Ovary (tissue), 9 donors: ENCODE measurements around the gene ANXA11. TPM values are rescaled to one million over a fixed set of nuclear protein-coding genes. Genes with fewer than 3 reads are reported as not detected.

Experiments used
- DNase-seq, 5 donors: peaks; one replicate each; pipeline ENCODE4 v3.0.0-alpha.2; 2019 to 2020
- H3K27ac ChIP-seq, 2 donors: fragments of 200-600 bp; one replicate each; pipeline versions ENCODE4 v1.5.1 to v1.8.0; 2019 to 2022
- H3K27me3 ChIP-seq: fragments of 200-600 bp; one replicate; pipeline ENCODE4 v1.8.0; 2022
- H3K36me3 ChIP-seq: fragments of 200-600 bp; sonication (generic); one replicate; pipeline ENCODE4 v1.5.1; 2019
- H3K4me1 ChIP-seq: one replicate; pipeline ENCODE4 v1.8.1; 2013; ENCODE audit warnings: mild to moderate bottlenecking, moderate library complexity; ENCODE audit not compliant: insufficient read depth
- H3K4me3 ChIP-seq: fragments of 200-600 bp; sonication (generic); one replicate; pipeline ENCODE4 v1.5.1; 2017
- H3K9me3 ChIP-seq, 2 donors: fragments of 200-600 bp in 1 of 2; sonication (generic) in 1 of 2; one replicate each; pipeline versions ENCODE4 v1.5.1 to v1.8.1; 2013 to 2019; ENCODE audit warnings: mild to moderate bottlenecking in 1 of 2, moderate library complexity in 1 of 2
- CTCF ChIP-seq, 3 donors: fragments of 450-650 bp in 2 of 3; fragments of 200-600 bp in 1 of 3; IDR thresholded peaks; one replicate each; pipeline versions ENCODE4 v1.5.1 to v1.8.0; 2016 to 2022; ENCODE audit warnings: antibody characterized with exemption in 3 of 3, mild to moderate bottlenecking in 1 of 3
- EP300 ChIP-seq: sonication (generic); formaldehyde crosslinking; IDR thresholded peaks from one replicate; pipeline ENCODE4 v1.6.1; 2017; ENCODE audit warnings: antibody characterized with exemption
- POLR2A ChIP-seq: fragments of 450-650 bp; IDR thresholded peaks from one replicate; pipeline ENCODE4 v1.6.1; 2017; ENCODE audit warnings: antibody characterized with exemption, mild to moderate bottlenecking, moderate library complexity
- WGBS, 3 donors: extraction: QIAGEN DNeasy Blood & Tissue Kit in 1 of 3; methylation state at CpG; one replicate each; pipeline versions ENCODE4 v1.1.5 to v1.1.7; 2013 to 2017; 5-methylcytosine and 5-hydroxymethylcytosine counted together
- intact Hi-C, 4 donors: fragments of 100-400 bp; cut with DNase I; formaldehyde crosslinking; loops; one replicate each; pipeline versions ENCODE4 v1.11.0 to v1.15.1; 2022 to 2023
- polyA plus RNA-seq, 2 donors: library from polyadenylated mRNA; stranded (reverse); fragments of 200-250 nt in 1 of 2; fragments of 350-450 nt in 1 of 2; fragmentation: Illumina TruSeq in 1 of 2; extraction: RNeasy Lipid Tissue Mini Kit (QIAGEN cat#74804) in 1 of 2; gene quantifications; one replicate each; pipeline ENCODE4 v1.2.3, GENCODE V29; 2013 to 2014
- total RNA-seq, 7 donors: library from RNA; depleted of rRNA in 2 of 7; stranded (reverse); fragments of >200 nt in 2 of 7; fragmentation: NEBNext Ultra II Directional in 3 of 7; extraction: Animal tissue kit (Norgen Biotek cat#: 25700) in 3 of 7; gene quantifications; one replicate each; pipeline versions ENCODE4 v1.1.0 to v1.2.4, GENCODE V29; 2016 to 2023
- donor health status: DM: no; HTN: no; CAD: no; lungs with moderate emphysema.
- donor health status: DM: no; HTN: no; CAD: no.
- donor health status: Bipolar disorder and iron deficiency.
- donor health status: DM: yes; HTN: yes; CAD: no.
- donor health status: DM: no; HTN: no; CAD: no.
- donor health status: DM: yes; HTN: yes; CAD: no.

ANXA11 gene
- total and polyA plus RNA-seq, 9 donors, result 44.2 to 372 (median 137) TPM

GRCh38 chr10:80197972-80198916, 7.1 kb downstream of the ANXA11 start:
- Histone ChIP-seq H3K36me3 (no peaks in the 10 kb centered on the region), H3K27me3 (no peaks in the 10 kb centered on the region), H3K27ac (no peak overlapping the region), H3K4me1 (peaks cover 22% of the 10 kb centered on the region), H3K9me3 (no peaks in the 10 kb centered on the region), H3K4me3 (no peak overlapping the region)
- TF ChIP-seq EP300, result no peak
- TF ChIP-seq CTCF (IDR thresholded peaks at IDR 0.05), result no peak
- TF ChIP-seq POLR2A, result no peak
- 79 to 86% (median 85%) methylated on average over 14 of the region's 14 CpGs for WGBS, 3 donors
- intact Hi-C loops, result no loop called here
- DNase-seq, result no peak

DNA sequence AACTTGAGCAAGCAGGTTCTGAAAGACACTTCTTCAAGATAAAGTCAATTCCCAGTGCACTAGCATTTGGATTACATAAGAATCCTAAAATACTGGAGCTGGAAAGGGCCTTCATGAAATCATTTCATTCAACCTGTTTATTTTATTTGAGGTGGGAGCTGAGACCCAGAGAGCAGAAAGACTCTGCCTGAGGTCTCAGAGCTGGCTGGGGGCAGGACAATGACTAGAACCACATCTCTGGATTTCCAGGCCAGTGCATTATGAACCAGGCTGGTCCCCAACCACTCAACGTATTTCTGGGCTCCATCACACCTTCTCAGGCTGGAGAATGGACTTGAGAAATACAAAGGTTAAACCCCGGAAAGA, 8.4 kb downstream of the ANXA11 start:
- H3K27me3 ChIP-seq, result no peaks in the 10 kb centered on the region
- 75 to 82% (median 75%) methylated on average over 2 of the region's 2 CpGs for WGBS, 3 donors
- peaks cover 18% of the 10 kb centered on the region for H3K4me1 ChIP-seq
- TF ChIP-seq POLR2A, result no peak
- no peak for TF ChIP-seq EP300
- no peak for TF ChIP-seq CTCF (IDR thresholded peaks at IDR 0.05)
- no peaks in the 10 kb centered on the region for H3K36me3 ChIP-seq
- no peak overlapping the region for H3K4me3 ChIP-seq
- no peak for DNase-seq
- intact Hi-C loops, result no loop called here
- no peak overlapping the region for H3K27ac ChIP-seq
- H3K9me3 ChIP-seq, result no peaks in the 10 kb centered on the region

DNA sequence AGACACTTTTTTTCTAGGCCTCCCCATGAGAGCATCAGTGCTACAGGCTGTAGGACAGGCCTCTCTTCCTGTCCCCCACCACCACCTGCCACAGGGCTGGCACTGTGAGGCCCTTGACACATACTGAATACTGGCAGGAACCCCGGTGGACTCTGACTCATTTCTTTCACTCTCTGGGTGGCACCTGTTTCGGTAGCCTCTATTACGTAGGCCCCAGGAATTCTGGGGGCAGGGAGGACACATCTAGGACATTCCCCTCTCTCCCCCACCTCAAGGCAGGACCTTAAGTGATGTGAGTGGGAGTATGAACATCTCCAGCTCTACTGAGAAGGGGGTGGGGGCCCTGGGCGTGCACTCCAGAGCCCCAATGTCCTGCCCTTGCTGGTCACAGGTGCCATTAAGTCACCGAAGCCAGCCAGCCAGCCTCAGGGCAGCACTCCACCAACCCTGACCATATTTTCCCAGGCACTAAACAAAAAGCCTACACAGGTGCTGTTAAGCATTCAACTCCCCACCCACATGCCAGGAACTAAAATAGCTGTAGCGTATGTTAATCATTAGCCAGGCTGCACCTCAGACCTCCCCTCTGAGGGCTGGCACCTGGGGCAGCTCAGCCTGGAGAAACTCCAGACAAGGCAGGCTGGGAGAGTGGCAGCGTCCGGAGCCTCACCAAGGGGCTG, 8.9 kb downstream of the ANXA11 start:
- DNase-seq, result no peak
- Histone ChIP-seq H3K9me3 (no peaks in the 10 kb centered on the region), H3K27ac (no peak overlapping the region), H3K27me3 (no peaks in the 10 kb centered on the region), H3K36me3 (no peaks in the 10 kb centered on the region), H3K4me3 (no peak overlapping the region), H3K4me1 (peaks cover 12% of the 10 kb centered on the region)
- 77 to 89% (median 85%) methylated on average over 8 of the region's 8 CpGs for WGBS, 3 donors
- TF ChIP-seq CTCF (IDR thresholded peaks at IDR 0.05), result no peak
- TF ChIP-seq POLR2A, result no peak
- no peak for TF ChIP-seq EP300
- intact Hi-C loops, result no loop called here

- intact Hi-C loops, result no loop called here
- 81 to 88% (median 84%) methylated on average over 4 of the region's 4 CpGs for WGBS, 3 donors
- no peaks in the 10 kb centered on the region for H3K36me3 ChIP-seq
- no peaks in the 10 kb centered on the region for H3K9me3 ChIP-seq
- no peak overlapping the region for H3K27ac ChIP-seq
- DNase-seq, result no peak
- H3K4me3 ChIP-seq, result no peak overlapping the region
- peaks cover 9% of the 10 kb centered on the region for H3K4me1 ChIP-seq
- TF ChIP-seq POLR2A, result no peak
- TF ChIP-seq CTCF (IDR thresholded peaks at IDR 0.05), result no peak
- no peak for TF ChIP-seq EP300
- no peaks in the 10 kb centered on the region for H3K27me3 ChIP-seq
Measured at GRCh38 chr10:80195046-80195574, 10.2 kb downstream of the ANXA11 start.
